Ishikawa (cell line): ENCODE results near the gene ADGRG6.

Source experiments
- CEBPB ChIP-seq: IDR thresholded peaks from 2 replicates; pipeline ENCODE4 v1.6.1; 2012
- EP300 ChIP-seq: IDR thresholded peaks from 2 replicates; pipeline ENCODE4 v1.6.1; 2012; ENCODE audit warnings: borderline replicate concordance
- TEAD4 ChIP-seq: IDR thresholded peaks from 2 replicates; pipeline ENCODE4 v1.6.1; 2012

- no peak for TF ChIP-seq TEAD4
- no peak for TF ChIP-seq CEBPB
- TF ChIP-seq EP300, result no peak
Observed at GRCh38 chr6:142307963-142308748, 6.3 kb downstream of the ADGRG6 start.
